A549 (cell line): ENCODE data around the gene OBSCN. TPM values are rescaled to one million over a fixed set of nuclear protein-coding genes. Genes with fewer than 3 reads are reported as not detected.
A peak's percentile ranks its signal among the peaks of the same experiment; 100 is the strongest.

ENCODE experiments used
- ATAC-seq, 2 experiments: fragments of 200-7000 bp in 1 of 2; fragments of >200 bp in 1 of 2; cut with Nextera tagmentation in 1 of 2; cut with Tn5 transposase in 1 of 2; 3 replicates each; pipeline versions ENCODE4 v1.8.0 to v1.9.1; 2018 to 2020; ENCODE audit warnings: mild to moderate bottlenecking in 1 of 2, moderate library complexity in 1 of 2
- CTCF ChIA-PET: fragments of 300-600 bp; sonication (Branson Sonifier 250); formaldehyde crosslinking; extraction: SDS; loops from one replicate; lab custom pipeline; 2021; ENCODE audit warnings: antibody characterized with exemption, inconsistent platforms; lab: Yijun Ruan, JAX
- POLR2A ChIA-PET: fragments of 350-600 bp; formaldehyde crosslinking; extraction: SDS; loops from one replicate; lab custom pipeline; 2021; ENCODE audit warnings: antibody characterized with exemption, inconsistent platforms; lab: Yijun Ruan, JAX
- DNase-seq, 2 experiments: peaks; one replicate each; pipeline versions ENCODE4 v3.0.0 to v3.0.0-alpha.2; 2011 to 2016; ENCODE audit warnings: low read depth in 1 of 2, low spot score in 1 of 2
- FAIRE-seq: peaks from 2 replicates; lab custom pipeline; 2011; peaks lifted over from hg19 to GRCh38; lab: Jason Lieb, UNC
- H3K27ac ChIP-seq, 2 experiments: fragments of >200 bp; sonication (Bioruptor Twin); formaldehyde crosslinking; 3 replicates each; pipeline ENCODE4 v1.5.1; 2016 to 2017
- H3K4me1 ChIP-seq: fragments of >200 bp; sonication (Bioruptor Twin); formaldehyde crosslinking; 3 replicates; pipeline ENCODE4 v1.6.1; 2016
- H3K4me2 ChIP-seq: fragments of >200 bp; sonication (Bioruptor Twin); formaldehyde crosslinking; 3 replicates; pipeline ENCODE4 v1.6.1; 2016
- H3K4me3 ChIP-seq: fragments of >200 bp; sonication (Bioruptor Twin); formaldehyde crosslinking; 3 replicates; pipeline ENCODE4 v1.5.1; 2016
- H3K9me3 ChIP-seq: fragments of >200 bp; sonication (Bioruptor Twin); formaldehyde crosslinking; 3 replicates; pipeline ENCODE4 v1.6.1; 2016
- ATOH8 ChIP-seq: fragments of 250-450 bp; sonication (Bioruptor Pico); IDR thresholded peaks from 2 replicates; pipeline ENCODE4 v1.5.0; 2020; ENCODE audit warnings: low read depth, mild to moderate bottlenecking, moderate library complexity
- BHLHE40 ChIP-seq: IDR thresholded peaks from 2 replicates; pipeline ENCODE4 v1.6.1; 2012; ENCODE audit warnings: low read depth, low read length, inconsistent platforms
- CBX2 ChIP-seq: fragments of 200-600 bp; sonication (generic); IDR thresholded peaks from 2 replicates; pipeline ENCODE4 v1.6.1; 2016; ENCODE audit warnings: low read depth, mild to moderate bottlenecking, borderline replicate concordance
- CEBPB ChIP-seq, 2 experiments: fragments of >200 bp in 1 of 2; sonication (Bioruptor Twin) in 1 of 2; formaldehyde crosslinking in 1 of 2; IDR thresholded peaks; 2 replicates each; pipeline ENCODE4 v1.6.1; 2012 to 2016
- CHD2 ChIP-seq: fragments of 150-350 bp; IDR thresholded peaks from 2 replicates; pipeline ENCODE4 v1.6.1; 2014; ENCODE audit warnings: low read length; ENCODE audit not compliant: partially characterized antibody
- EHMT2 ChIP-seq: fragments of 200-600 bp; sonication (generic); IDR thresholded peaks from 2 replicates; pipeline ENCODE4 v1.6.1; 2016; ENCODE audit warnings: antibody characterized with exemption, low read depth, mild to moderate bottlenecking, moderate library complexity
- ELK1 ChIP-seq: fragments of 150-350 bp; IDR thresholded peaks from 2 replicates; pipeline ENCODE4 v1.6.1; 2014; ENCODE audit warnings: low read depth, mild to moderate bottlenecking, low read length
- EP300 ChIP-seq, 2 experiments: fragments of >200 bp; sonication (Bioruptor Twin); formaldehyde crosslinking; IDR thresholded peaks; 2 replicates in 1 of 2; 3 replicates in 1 of 2; pipeline ENCODE4 v1.6.1; 2016 to 2017
- HDAC2 ChIP-seq: fragments of 200-600 bp; sonication (generic); IDR thresholded peaks from 2 replicates; pipeline ENCODE4 v1.6.1; 2016
- HEYL ChIP-seq: fragments of 250-450 bp; sonication (Bioruptor Pico); IDR thresholded peaks from 2 replicates; pipeline ENCODE4 v1.8.0; 2021; ENCODE audit warnings: mild to moderate bottlenecking, moderate library complexity
- KDM5A ChIP-seq: fragments of 200-600 bp; sonication (generic); IDR thresholded peaks from 2 replicates; pipeline ENCODE4 v1.6.1; 2016; ENCODE audit warnings: antibody characterized with exemption, mild to moderate bottlenecking
- MAFK ChIP-seq: fragments of 450-650 bp; IDR thresholded peaks from 2 replicates; pipeline ENCODE4 v1.6.1; 2014; ENCODE audit not compliant: partially characterized antibody
- MYC ChIP-seq: IDR thresholded peaks from 2 replicates; pipeline ENCODE4 v1.6.1; 2012; ENCODE audit warnings: mild to moderate bottlenecking, inconsistent platforms, low read length, improper control_type of control experiment, borderline replicate concordance
- NR3C1 ChIP-seq: fragments of >200 bp; sonication (Bioruptor Twin); formaldehyde crosslinking; IDR thresholded peaks from 3 replicates; pipeline ENCODE4 v1.6.1; 2017
- PBX3 ChIP-seq: IDR thresholded peaks from 2 replicates; pipeline ENCODE4 v1.6.1; 2012
- POLR2AphosphoS2 ChIP-seq: conservative IDR thresholded peaks from 2 replicates; pipeline ENCODE4 v1.6.1; 2012; ENCODE audit warnings: low read length, improper control_type of control experiment, inconsistent platforms
- RCOR1 ChIP-seq: fragments of 150-350 bp; IDR thresholded peaks from 2 replicates; pipeline ENCODE4 v1.6.1; 2014; ENCODE audit warnings: antibody characterized with exemption, low read length, low read depth
- SMC3 ChIP-seq: fragments of >200 bp; sonication (Bioruptor Twin); formaldehyde crosslinking; IDR thresholded peaks from 3 replicates; pipeline ENCODE4 v1.6.1; 2018; ENCODE audit warnings: inconsistent platforms
- SREBF2 ChIP-seq: fragments of 450-650 bp; IDR thresholded peaks from 2 replicates; pipeline ENCODE4 v1.6.1; 2014; ENCODE audit warnings: mild to moderate bottlenecking, moderate library complexity
- TFCP2L1 ChIP-seq: fragments of 250-450 bp; sonication (Bioruptor Pico); IDR thresholded peaks from 2 replicates; pipeline ENCODE4 v1.5.0; 2021; ENCODE audit warnings: mild to moderate bottlenecking
- WGBS: methylation state at CpG from one replicate; pipeline ENCODE4 v1.1.6; 2017; ENCODE audit errors: missing lambda C conversion rate; 5-methylcytosine and 5-hydroxymethylcytosine counted together
- polyA plus RNA-seq, 4 experiments: library from polyadenylated mRNA; depleted of rRNA in 3 of 4; stranded (reverse); fragments of >200 nt; fragmentation: RNase III in 1 of 4; extraction: RNeasy Plus Mini Kit Qiagen cat#74134 plus additional on column Dnase treatment in 1 of 4; gene quantifications; 2 replicates in 3 of 4; 3 replicates in 1 of 4; pipeline ENCODE4 v1.2.3, GENCODE V29; 2011 to 2017

Gene OBSCN
- polyA plus RNA-seq, 2 of the 4 experiments (the other 2 are of a cell fraction): 3.1 to 6.8 TPM

- 84% methylated on average over 9 of the region's 11 CpGs for WGBS
- no peaks in the 10 kb centered on the region for H3K4me1 ChIP-seq
- H3K4me3 ChIP-seq: no peak overlapping the region
- no peak for DNase-seq
- POLR2A ChIA-PET: no interaction called here
- no peak overlapping the region for H3K27ac ChIP-seq
- CTCF ChIA-PET: interaction anchor here (0.6 to 1.2 kb wide), 2 partner anchors 22 to 39 kb away, joined by 3 to 4 read pairs; no protein-coding TSS in a partner anchor
- H3K4me2 ChIP-seq: no peak overlapping the region
- H3K9me3 ChIP-seq: no peaks in the 10 kb centered on the region
- ATAC-seq: no peak
- no peak for FAIRE-seq
- TF ChIP-seq NR3C1 (no peak), POLR2AphosphoS2 (no peak), SMC3 (no peak)
Observed at GRCh38 chr1:228353601-228354371, 145.9 kb downstream of the OBSCN start.

GRCh38 chr1:228354390-228355320 is 146.8 kb downstream of the OBSCN start:
- no peaks in the 10 kb centered on the region for H3K4me1 ChIP-seq
- no peaks in the 10 kb centered on the region for H3K9me3 ChIP-seq
- FAIRE-seq: no peak
- no peak overlapping the region for H3K27ac ChIP-seq
- WGBS: 68% methylated on average over 14 of the region's 19 CpGs
- H3K4me2 ChIP-seq: no peak overlapping the region
- TF ChIP-seq RCOR1 (no peak), HDAC2 (no peak), HEYL (CRISPR knock-in tag) (no peak), KDM5A (no peak), CBX2 (no peak), CEBPB (IDR thresholded peaks at IDR 0.05) (no peak), MAFK (no peak), NR3C1 (no peak), CHD2 (no peak), SMC3 (no peak), PBX3 (no peak), EP300 (IDR thresholded peaks at IDR 0.05) (no peak), BHLHE40 (no peak), ELK1 (no peak), SREBF2 (no peak), POLR2AphosphoS2 (no peak), ATOH8 (CRISPR knock-in tag) (no peak), MYC (no peak), EHMT2 (no peak), TFCP2L1 (CRISPR knock-in tag) (no peak)
- ATAC-seq: peak; percentile 35 to 57; a peak in 3 of 6 replicates
- peak in 1 of 2 experiments; percentile 34 for DNase-seq
- no peak overlapping the region for H3K4me3 ChIP-seq
- POLR2A ChIA-PET: no interaction called here
- CTCF ChIA-PET: interaction anchor here (0.6 to 1.1 kb wide), 3 partner anchors 12 to 23 kb away, joined by 3 to 4 read pairs (median 4); no protein-coding TSS in a partner anchor
